Measurements from ENCODE around the gene EBPL. TPM values are rescaled to one million over a fixed set of nuclear protein-coding genes. Genes with fewer than 3 reads are reported as not detected.

The EBPL gene
- total and polyA plus RNA-seq, 11 donors: 3.2 to 13.8 (median 5.8) TPM

GRCh38 chr13:49733181-49733951 lies 42.1 kb upstream of the EBPL start:
- WGBS, 4 donors: 82 to 91% (median 87%) methylated on average over 12 of the region's 12 CpGs
- TF ChIP-seq, protein P1, sequence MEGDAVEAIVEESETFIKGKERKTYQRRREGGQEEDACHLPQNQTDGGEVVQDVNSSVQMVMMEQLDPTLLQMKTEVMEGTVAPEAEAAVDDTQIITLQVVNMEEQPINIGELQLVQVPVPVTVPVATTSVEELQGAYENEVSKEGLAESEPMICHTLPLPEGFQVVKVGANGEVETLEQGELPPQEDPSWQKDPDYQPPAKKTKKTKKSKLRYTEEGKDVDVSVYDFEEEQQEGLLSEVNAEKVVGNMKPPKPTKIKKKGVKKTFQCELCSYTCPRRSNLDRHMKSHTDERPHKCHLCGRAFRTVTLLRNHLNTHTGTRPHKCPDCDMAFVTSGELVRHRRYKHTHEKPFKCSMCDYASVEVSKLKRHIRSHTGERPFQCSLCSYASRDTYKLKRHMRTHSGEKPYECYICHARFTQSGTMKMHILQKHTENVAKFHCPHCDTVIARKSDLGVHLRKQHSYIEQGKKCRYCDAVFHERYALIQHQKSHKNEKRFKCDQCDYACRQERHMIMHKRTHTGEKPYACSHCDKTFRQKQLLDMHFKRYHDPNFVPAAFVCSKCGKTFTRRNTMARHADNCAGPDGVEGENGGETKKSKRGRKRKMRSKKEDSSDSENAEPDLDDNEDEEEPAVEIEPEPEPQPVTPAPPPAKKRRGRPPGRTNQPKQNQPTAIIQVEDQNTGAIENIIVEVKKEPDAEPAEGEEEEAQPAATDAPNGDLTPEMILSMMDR (IDR thresholded peaks at IDR 0.05): no peak
- no peak for TF ChIP-seq POLR2A (IDR thresholded peaks at IDR 0.05)
- Histone ChIP-seq H3K27ac (no peak overlapping the region), H3K9me3 (no peaks in the 10 kb centered on the region), H3K4me3 (no peak overlapping the region), H3K27me3 (no peaks in the 10 kb centered on the region), H3K36me3 (peaks cover 0 to 34% (median 28%) of the 10 kb centered on the region in 9 donors), H3K4me1 (peaks cover 0 to 18% (median 6%) of the 10 kb centered on the region in 12 donors)
- intact Hi-C loops (cut with DNase I): no loop called here
- peak in 1 of 4 donors; percentile 13 for ATAC-seq
- DNase-seq: no peak

- intact Hi-C loops (cut with DNase I): no loop called here
- ATAC-seq (peak; percentile 55 to 80 (median 76)), DNase-seq (no peak)
- Histone ChIP-seq H3K4me3 (no peak overlapping the region), H3K9me3 (no peaks in the 10 kb centered on the region), H3K4me1 (peaks cover 0 to 18% (median 6%) of the 10 kb centered on the region in 12 donors), H3K27ac (peak overlapping the region in 3 of 12 donors; percentile 13 to 40 (median 21)), H3K36me3 (peaks cover 0 to 43% (median 35%) of the 10 kb centered on the region in 9 donors), H3K27me3 (no peaks in the 10 kb centered on the region)
- TF ChIP-seq, protein P1 (IDR thresholded peaks at IDR 0.05): no peak
Measured at GRCh38 chr13:49731766-49732165, 40.5 kb upstream of the EBPL start.

DNA sequence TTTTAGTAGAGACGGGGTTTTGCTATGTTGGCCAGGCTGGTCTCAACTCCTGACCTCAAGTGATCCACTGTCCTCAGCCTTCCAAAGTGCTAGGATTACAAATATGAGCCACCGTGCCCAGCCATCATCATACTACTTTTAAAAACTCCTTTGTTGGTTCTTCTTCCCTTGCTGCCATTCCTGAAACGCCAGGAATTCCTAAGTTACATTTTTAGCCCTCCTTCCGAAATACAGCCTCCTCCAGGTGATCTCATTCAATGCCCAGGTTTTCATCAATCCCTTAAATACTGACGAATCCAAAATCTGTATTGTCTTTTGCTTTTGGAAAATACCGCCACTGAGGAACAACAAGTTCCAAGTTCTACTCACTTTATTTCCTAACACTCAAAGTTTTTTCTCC lies 25.3 kb upstream of the EBPL start:
- ATAC-seq: no peak
- DNase-seq: no peak

GRCh38 chr13:49714757-49715156 lies 23.5 kb upstream of the EBPL start:
- Histone ChIP-seq H3K27me3 (no peaks in the 10 kb centered on the region), H3K4me1 (no peaks in the 10 kb centered on the region), H3K4me3 (no peak overlapping the region), H3K9me3 (peaks cover 0 to 26% (median 13%) of the 10 kb centered on the region in 12 donors), H3K27ac (no peak overlapping the region), H3K36me3 (peaks cover 0 to 68% (median 46%) of the 10 kb centered on the region in 9 donors)
- no peak for ATAC-seq
- no peak for DNase-seq
- WGBS, 4 donors: 96 to 99% (median 99%) methylated on average over 1 of the region's 1 CpG
- TF ChIP-seq POLR2A (IDR thresholded peaks at IDR 0.05): no peak
- TF ChIP-seq, protein P1 (IDR thresholded peaks at IDR 0.05): no peak
- intact Hi-C loops (cut with DNase I): loop anchor here in 1 of 10 donors (5.0 kb wide), 1 partner anchor 298 kb away; no protein-coding TSS in a partner anchor

More for the DNA sequence above, 25.3 kb upstream of the EBPL start:
- WGBS, 4 donors: 91 to 94% (median 93%) methylated on average over 6 of the region's 6 CpGs
- H3K27me3 ChIP-seq: no peaks in the 10 kb centered on the region
- intact Hi-C loops (cut with DNase I): no loop called here
- H3K36me3 ChIP-seq: peaks cover 0 to 74% (median 53%) of the 10 kb centered on the region in 9 donors
- peaks cover 0 to 26% (median 13%) of the 10 kb centered on the region in 12 donors for H3K9me3 ChIP-seq
- H3K27ac ChIP-seq: no peak overlapping the region
- no peak overlapping the region for H3K4me3 ChIP-seq
- H3K4me1 ChIP-seq: no peaks in the 10 kb centered on the region
- no peak for TF ChIP-seq POLR2A (IDR thresholded peaks at IDR 0.05)
- TF ChIP-seq, protein P1 (IDR thresholded peaks at IDR 0.05): no peak

Data from heart left ventricle (tissue), 16 donors.